ENCODE results near the gene COQ5.

Gene COQ5

DNA sequence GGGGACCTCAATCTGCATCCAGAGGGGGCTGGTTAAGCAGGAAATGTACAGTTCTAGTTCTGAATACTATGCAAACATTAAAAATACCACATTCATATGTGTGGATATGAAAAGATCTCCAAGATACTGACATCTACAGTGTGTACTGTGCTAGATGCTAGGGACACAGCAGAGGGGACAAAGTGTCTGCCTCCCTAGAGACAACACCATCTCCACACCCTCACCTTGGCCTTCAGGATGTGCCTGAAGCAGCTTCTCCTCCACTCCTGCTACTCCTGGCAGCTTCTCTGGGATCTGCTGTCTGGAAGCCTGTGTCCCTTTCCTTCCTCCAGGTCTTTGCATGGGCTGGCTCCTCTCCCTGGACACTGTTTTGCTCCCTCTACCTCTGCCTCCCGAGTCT, 48.7 kb downstream of the COQ5 start:
- no peak for DNase-seq

GRCh38 chr12:120479458-120479857, 49.5 kb downstream of the COQ5 start:
- no peak for DNase-seq

DNA sequence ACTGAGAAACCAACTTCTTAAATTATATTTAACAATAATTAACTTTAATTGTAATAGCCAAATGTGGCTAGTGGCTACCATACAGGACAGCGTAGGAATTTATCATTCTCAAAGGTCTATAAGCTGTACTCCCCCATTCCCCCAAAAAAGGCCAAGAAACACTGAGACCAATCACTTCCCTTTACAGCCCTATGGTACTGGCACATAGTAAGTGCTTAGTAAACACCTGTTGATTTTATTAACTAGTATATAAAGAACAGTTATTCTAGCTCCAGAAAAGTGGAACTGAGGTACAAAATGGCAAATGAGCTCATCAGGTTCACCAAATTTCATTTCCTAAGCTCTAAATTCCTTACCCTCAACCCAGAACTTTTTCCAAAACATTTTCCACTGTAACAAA, 53.3 kb downstream of the COQ5 start:
- DNase-seq, result no peak

- no peak for DNase-seq
Measured at GRCh38 chr12:120474616-120474960, 54.4 kb downstream of the COQ5 start.

DNA sequence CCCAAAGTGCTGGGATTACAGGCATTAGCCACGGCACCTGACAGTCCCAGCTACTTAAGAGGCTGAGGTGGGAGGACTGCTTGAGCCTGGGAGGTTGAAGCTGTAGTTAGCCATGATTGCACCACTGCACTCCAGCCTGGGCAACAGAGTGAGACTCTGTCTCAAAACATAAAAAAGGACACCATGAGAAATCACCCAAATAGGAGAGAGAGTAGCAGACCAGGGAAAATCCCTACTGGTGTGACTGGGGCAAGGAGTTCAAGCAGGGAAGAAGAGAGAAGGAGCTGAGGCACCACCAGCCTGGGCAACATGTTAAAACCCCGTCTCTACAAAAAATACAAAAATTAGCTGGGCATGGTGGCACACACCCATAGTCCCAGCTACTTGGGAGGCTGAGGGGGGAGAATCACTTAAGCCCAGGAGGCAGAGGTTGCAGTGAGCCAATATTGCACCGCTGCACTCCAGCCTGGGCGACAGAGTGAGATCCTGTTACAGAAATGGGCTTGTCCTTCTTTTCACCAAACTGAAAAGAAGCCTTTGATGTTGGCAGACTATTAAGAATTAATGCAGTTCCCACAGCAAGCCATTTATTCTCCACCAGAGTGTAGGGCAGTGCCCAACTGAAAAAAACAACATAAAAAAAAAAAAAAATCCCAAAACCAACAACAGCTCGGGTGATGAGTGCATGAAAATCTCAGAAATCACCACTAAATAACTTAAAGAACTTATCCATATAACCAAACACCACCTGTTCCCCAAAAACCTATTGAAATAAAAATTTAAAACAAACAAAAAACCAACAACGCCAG, 54.9 kb downstream of the COQ5 start:
- DNase-seq, result no peak

- DNase-seq, result no peak
Measured at GRCh38 chr12:120472521-120472920, 56.4 kb downstream of the COQ5 start.

GRCh38 chr12:120470150-120470784, 58.7 kb downstream of the COQ5 start:
- peak; percentile 24 for DNase-seq

DNA sequence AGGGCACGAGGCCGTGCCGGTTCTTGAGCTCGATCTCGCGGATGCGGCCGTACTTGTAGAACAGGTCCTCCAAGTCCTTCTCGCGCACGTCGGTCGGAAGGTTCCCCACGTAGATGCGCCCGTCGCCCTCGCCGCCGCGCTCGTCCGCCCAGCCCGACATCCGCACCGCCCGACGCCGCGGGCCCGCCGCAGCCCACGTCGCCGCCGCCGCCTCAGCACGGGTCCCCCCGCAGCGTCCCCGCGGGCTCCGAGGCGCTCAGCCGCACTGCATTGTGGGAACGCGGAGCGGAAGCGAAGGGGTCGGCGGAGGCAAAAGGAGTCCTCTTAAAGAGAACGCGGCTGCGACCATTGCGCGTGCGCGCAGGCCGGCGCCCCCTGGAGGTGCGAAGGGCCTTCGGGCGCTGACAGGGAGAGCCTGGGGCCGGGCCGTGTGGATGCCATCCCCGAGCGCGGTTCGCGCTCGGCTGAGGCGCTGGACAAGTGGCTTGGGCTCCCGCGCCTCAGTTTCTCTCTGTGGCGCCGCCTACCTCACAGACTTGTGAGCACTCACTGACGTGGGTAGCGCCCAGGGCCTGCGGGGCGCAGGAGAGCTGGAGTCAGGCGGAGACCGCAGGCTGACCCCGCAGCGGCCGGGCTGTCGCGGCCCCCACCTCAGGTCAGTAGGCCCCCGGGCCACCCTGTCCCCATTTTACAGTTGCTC, 59.4 kb downstream of the COQ5 start, which contains the start of gene SRSF9:
SRSF9 (minus strand) TSS at position 299 of the 700 bp plus-strand sequence; CDS start at position 160, 139 bp downstream.
- DNase-seq, result peak; percentile 98

DNA sequence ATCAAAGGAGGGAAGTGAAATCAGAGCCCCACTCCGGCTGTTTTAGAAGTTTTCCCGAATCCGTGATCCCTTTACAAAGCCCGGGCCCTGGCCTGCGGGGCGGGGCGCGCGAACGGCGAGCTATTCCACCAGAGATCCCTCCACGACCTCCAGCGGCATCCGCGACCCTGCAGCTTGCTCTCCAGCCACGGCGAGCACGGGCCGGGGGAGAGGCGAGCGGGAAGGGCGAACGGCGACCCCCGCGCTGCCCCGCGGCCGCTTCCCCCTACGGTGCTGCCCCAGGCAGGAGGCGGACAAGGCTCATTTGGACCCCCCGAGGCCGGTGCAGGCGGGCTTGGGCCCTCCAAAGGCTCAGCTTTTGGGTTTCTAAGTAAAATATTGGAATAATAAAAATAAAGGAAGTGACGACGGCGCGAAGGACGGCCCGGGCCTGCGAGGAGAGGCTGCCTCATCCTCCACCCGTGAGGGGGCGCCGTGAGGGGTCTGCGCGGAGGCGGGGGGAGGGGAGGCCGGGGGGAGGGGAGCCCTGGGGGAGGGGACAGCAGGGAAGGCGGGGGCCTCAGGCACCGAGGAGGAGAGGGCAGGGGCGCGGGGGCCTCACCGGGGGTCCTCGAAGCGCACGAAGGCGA, 60.0 kb downstream of the COQ5 start:
- no peak for DNase-seq

DNA sequence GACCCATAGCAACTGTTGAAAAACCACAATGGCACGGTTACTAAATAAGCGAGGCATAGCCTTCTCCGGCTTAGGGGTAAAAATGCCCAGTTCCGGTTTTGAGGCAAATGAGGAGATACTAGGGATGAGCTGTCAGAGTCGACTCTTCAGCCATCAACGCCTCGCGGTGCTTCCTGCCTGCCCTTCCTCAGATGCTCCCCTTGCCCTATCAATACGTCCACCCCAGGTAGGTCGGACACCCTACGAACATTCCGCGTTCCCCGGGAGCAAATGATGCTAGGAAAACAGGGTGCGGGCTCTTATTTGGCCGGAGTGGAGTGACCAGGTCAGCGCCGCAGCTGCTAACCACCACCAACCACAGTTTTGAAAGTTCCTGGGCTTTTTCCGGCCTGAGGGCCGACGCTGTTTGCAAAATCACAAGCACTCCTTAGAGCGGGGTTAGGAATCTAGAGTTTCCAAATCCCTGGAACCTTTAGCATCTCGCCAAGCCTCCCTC, 60.6 kb downstream of the COQ5 start:
- DNase-seq, result peak; percentile 48

DNA sequence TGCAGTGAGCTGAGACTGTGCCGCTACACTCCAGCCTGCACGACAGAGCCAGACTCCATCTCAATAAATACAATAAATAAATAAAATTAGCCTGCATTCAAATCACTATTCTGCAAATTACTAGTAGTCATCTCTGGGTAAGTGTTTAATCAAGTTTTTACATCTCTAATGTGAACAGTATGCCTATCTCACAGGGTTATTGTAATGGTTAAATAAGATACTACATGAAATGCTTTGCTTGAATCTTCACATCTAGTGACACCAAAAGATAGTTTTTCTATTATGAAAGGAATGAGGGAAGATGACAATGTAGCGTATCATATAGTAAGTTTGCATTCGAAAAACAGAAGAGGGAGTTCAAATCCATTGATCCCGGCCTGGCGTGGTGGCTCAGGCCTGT, 61.5 kb downstream of the COQ5 start:
- no peak for DNase-seq

- peak; percentile 49 for DNase-seq
Measured at GRCh38 chr12:120466560-120467315, 62.2 kb downstream of the COQ5 start.

GRCh38 chr12:120465756-120466155, 63.2 kb downstream of the COQ5 start:
- no peak for DNase-seq

DNA sequence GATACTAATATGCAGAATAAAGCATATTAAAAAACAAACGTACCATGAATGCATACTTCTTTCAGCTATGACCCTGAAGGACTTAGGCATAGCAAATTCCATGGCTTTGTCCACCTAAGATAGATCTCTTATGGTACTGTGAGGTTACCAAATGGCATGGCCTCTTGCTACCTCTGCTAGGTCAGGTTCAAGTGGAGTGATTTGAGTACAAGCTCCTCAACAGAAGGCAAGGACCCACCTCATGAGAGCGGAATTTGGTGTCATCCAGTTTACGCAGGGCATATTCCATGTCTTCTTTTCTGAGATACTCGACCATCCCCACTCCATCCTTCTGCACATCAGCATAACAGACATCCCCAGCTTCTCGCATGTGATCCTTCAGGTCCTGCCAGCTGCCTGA, 65.2 kb downstream of the COQ5 start:
- no peak for DNase-seq

GRCh38 chr12:120462099-120462640, 66.8 kb downstream of the COQ5 start:
- DNase-seq, result no peak

GRCh38 chr12:120460157-120460556, 68.8 kb downstream of the COQ5 start:
- DNase-seq, result no peak

- no peak for DNase-seq
Measured at GRCh38 chr12:120457133-120457532, 71.8 kb downstream of the COQ5 start.

GRCh38 chr12:120455302-120455701, 73.7 kb downstream of the COQ5 start:
- no peak for DNase-seq

- DNase-seq, result peak; percentile 57
Measured at GRCh38 chr12:120453977-120454376, 75.0 kb downstream of the COQ5 start.

Data from RPMI8226 (cell line).